Muscle of arm (tissue), 14 donors: ENCODE measurements around the gene METTL3. TPM values are rescaled to one million over a fixed set of nuclear protein-coding genes. Genes with fewer than 3 reads are reported as not detected.
"Not testable (repeated sequence)": the region's sequence is repeated elsewhere in the genome, so short reads cannot be mapped to it uniquely, and the experiment has no call there.

Experiments used
- DNase-seq: peaks from one replicate; pipeline ENCODE4 v3.0.0-alpha.2; 2013
- long read RNA-seq, 11 donors: transcript quantifications; one replicate each; lab custom pipeline, GENCODE V29; 2026
- polyA plus RNA-seq, 12 donors: library from polyadenylated mRNA; unstranded; fragments of 120-200 nt; gene quantifications; one replicate each; pipeline ENCODE4 v1.2.1, GENCODE V29; 2013; ENCODE audit not compliant: insufficient read length in 12 of 12

Gene METTL3
- polyA plus RNA-seq = 10 to 100 TPM in 11 of 12 donors, not detected in 1; 32.5 to 70.8 (median 48.6) TPM
- long read RNA-seq, donor 1, partial matches to known transcripts = 13 of 22 reads
- long read RNA-seq, donor 1, other reads (novel, unspliced or antisense) = 0 of 22 reads
- long read RNA-seq, donor 2, transcript METTL3-201 (11 exons, 2,015 nt) = major isoform, 6 of 25 reads
- long read RNA-seq, donor 2, partial matches to known transcripts = 13 of 25 reads
- long read RNA-seq, donor 2, other reads (novel, unspliced or antisense) = 5 of 25 reads
- long read RNA-seq, donor 3, partial matches to known transcripts = 8 of 10 reads
- long read RNA-seq, donor 3, other reads (novel, unspliced or antisense) = 0 of 10 reads
- long read RNA-seq, donor 4, transcript METTL3-201 (11 exons, 2,015 nt) = major isoform, 7 of 15 reads
- long read RNA-seq, donor 4, partial matches to known transcripts = 6 of 15 reads
- long read RNA-seq, donor 4, other reads (novel, unspliced or antisense) = 0 of 15 reads
- long read RNA-seq, donor 5, transcript METTL3-201 (11 exons, 2,015 nt) = major isoform, 8 of 18 reads
- long read RNA-seq, donor 5, partial matches to known transcripts = 6 of 18 reads
- long read RNA-seq, donor 5, other reads (novel, unspliced or antisense) = 0 of 18 reads
- long read RNA-seq, donor 6, partial matches to known transcripts = 0 of 8 reads
- long read RNA-seq, donor 6, other reads (novel, unspliced or antisense) = 0 of 8 reads
- long read RNA-seq, donor 7, partial matches to known transcripts = 11 of 17 reads
- long read RNA-seq, donor 7, other reads (novel, unspliced or antisense) = 0 of 17 reads
- long read RNA-seq, donor 8, transcript METTL3-201 (11 exons, 2,015 nt) = minor isoform, 5 of 31 reads
- long read RNA-seq, donor 8, transcript METTL3-207 (3 exons, 1,553 nt) = major isoform, 7 of 31 reads
- long read RNA-seq, donor 8, partial matches to known transcripts = 11 of 31 reads
- long read RNA-seq, donor 8, other reads (novel, unspliced or antisense) = 6 of 31 reads
- long read RNA-seq, donor 9, transcript METTL3-201 (11 exons, 2,015 nt) = major isoform, 6 of 6 reads
- long read RNA-seq, donor 9, partial matches to known transcripts = 0 of 6 reads
- long read RNA-seq, donor 9, other reads (novel, unspliced or antisense) = 0 of 6 reads
- long read RNA-seq, donor 10, partial matches to known transcripts = 8 of 19 reads
- long read RNA-seq, donor 10, other reads (novel, unspliced or antisense) = 0 of 19 reads
- long read RNA-seq, donor 11, transcript METTL3-201 (11 exons, 2,015 nt) = major isoform, 6 of 22 reads
- long read RNA-seq, donor 11, partial matches to known transcripts = 14 of 22 reads
- long read RNA-seq, donor 11, other reads (novel, unspliced or antisense) = 0 of 22 reads

DNA sequence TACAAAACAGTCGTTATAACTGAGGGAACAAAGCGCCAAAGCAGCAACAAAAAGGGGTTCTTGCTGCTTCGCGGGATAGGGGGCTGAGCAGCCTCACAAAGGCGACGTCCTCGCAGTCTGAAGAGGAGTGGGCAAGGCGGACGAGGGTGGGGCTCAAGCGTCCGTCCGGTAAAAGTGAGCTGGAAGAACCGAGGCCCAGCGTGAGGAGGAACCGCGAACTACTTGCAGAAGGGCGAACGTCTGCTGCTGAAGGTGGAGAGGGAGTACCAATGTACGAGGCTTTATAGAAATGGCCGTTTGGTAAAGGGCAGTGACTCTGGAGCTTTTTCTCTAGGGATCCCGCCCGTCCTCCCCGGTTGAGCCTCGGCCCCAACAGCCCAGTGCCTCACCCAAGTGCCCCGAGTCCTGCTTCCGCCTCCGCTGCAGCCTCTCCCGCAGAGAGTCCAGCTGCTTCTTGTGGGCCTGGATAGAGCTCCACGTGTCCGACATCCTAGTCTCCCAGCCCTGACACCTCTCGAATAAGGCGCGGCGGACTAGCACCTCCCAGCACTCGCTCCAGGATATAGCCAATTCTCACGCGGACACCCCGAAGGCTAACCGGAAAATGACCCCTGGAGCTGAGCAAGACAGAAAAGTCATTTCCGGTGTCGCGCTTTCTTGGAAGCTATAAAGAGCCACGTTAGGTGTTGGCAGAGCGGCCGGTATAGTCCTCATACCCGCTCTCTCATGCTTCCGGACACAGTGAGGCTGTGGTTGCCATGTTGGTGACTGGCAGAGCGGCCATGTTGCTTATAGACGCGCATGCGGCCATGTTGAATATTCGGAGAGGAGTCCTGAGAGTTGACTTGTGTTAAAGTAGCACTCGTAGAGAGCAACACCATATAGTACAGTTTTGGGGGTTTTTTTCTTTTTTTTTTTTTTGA is at the start of gene METTL3:
METTL3 (minus strand) TSS at position 606 of the 923 bp plus-strand sequence; CDS start at position 489, 117 bp downstream.
- DNase-seq = peak; percentile 99

- no peak for DNase-seq
These were observed 47.6 kb upstream of the METTL3 start for GRCh38 chr14:21558703-21559170.

DNA sequence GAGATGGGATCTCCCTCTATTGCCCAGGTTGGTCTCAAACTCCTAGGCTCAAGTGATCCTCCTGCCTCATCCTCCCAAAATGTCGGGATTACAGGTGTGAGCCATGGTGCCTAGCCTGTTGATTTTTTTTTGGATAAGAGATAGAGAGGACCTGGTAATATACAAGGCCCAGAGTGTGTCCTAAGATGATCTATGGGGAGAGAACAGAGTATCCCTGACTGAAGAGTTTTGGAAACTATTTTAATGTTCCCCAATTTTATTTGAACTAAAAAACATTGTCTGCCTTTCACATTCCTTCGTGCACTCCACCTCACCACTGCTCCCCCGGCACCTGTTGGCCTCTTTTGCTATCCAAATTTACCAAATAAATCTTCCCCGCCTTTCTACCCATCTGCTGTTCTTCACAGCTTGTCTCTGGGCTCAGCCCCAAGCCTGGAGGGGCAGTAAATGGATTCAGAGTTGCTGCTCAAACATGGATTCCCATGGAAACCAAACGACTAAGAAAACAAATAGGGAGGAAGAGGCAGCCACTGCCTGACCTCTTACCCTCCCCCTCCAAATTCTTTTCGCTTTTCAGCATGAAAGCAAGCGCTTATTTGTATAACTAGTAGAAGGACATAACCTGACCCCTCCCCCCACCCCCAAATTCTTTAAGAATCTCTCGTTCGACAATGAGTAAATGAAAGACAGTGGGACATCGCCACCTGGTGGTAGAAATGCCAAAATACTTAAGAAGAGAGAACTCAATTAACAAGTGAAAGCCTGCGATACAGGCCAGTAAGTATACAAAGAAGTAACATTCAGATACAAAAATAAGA is 46.2 kb upstream of the METTL3 start:
- DNase-seq = peak; percentile 94

DNA sequence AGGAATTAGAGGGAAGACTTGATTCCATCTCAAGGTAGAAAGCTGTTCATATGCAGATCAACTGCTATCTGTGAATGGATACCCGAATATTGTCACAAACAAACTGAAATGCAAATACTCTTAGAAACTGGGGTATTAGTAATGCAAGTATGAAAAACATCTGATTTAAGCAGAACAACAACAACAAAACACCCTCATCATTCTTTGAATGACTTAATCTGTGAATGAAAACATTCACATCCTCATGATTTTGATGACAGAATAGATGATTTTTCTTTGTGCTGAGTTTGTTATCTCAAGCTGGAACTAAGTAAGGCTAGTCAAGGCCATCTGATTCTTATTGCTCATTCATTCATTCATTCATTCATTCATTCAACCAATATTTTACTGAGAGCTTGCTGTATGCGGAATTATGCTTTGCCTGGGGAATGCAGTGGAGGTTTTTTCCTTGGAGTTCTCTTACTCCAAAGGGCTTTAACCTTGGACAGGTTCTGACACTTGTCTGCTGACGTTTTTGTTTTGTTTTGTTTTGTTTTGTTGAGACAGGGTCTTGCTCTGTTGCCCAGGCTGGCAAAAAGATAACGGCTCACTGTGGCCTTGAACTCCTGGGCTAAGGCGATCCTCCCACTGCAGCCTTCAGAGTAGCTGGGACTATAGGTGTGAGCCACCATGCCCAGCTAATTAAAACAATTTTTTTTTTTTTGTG is 45.4 kb upstream of the METTL3 start:
- no peak for DNase-seq

- DNase-seq = no peak
These were observed 42.1 kb upstream of the METTL3 start for GRCh38 chr14:21553266-21553665.

GRCh38 chr14:21544588-21544987 is 33.4 kb upstream of the METTL3 start:
- not testable (repeated sequence) for DNase-seq

DNA sequence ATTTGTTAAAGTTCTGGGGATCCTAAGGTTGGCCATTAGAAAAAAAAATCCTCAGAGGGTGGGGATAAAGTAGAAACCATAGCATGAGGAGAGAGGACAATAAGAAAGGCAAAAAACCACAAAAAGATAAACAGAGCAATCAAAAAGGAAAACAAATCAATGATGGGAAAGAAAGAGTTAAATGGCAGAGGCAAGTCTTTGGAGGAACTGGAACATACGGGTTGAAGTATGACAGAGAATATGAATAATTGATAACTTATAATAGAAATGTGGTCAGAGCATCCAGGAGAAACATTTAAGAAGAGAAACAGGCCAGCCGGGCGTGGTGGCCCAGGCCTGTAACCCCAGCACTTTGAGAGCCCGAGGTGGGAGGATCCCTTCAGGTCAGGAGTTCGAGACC is 32.8 kb upstream of the METTL3 start:
- DNase-seq = no peak

DNA sequence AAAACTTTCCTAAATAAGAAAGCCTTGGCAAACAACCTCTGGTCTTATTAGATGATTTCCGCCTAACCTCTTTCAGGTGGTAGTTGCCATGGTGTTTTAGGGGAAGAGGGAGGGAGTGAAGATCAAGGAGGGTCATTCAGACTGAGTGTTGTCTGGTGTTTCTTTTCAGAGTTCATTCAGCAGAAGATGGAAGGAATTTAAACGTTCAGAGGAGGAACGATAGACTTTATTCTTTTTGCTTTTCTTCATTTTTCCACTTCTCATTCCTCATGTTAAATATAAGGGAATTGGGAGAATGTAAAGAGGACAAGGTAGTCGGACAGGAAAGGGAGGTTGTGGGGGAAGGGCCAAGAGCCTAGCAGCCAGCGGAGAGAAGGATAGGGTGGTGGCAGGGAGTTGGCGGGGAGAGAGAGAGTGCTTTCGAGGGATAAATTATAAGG is 32.4 kb upstream of the METTL3 start:
- no peak for DNase-seq

DNA sequence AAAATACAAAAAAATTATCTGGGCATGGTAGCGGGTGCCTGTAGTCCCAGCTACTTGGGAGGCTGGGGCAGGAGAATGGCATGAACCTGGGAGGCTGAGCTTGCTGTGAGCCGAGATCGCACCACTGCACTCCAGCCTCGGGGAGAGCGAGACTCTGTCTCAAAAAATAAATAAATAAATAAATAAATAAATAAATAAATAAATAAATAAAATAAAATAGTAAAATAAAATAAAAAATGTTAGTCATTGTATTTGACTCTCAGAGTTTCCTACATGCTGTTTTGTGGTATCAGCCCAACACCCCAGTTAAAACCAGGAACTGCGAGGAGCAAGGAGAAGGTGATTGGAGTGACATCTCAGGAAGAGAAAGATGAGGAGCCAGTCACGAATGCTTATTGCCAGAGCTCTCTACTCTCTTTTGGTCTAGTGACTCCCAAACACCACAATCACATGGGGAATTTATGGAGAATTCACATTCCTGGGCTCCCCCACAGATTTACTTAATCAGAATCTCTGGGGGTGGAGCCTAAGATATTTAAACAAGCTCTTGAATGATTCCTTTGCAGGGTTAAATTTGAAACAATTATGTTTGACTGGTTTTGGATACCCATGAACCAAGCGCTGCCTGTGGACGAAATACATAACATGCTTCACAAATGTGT is 30.4 kb upstream of the METTL3 start:
- DNase-seq = no peak

DNA sequence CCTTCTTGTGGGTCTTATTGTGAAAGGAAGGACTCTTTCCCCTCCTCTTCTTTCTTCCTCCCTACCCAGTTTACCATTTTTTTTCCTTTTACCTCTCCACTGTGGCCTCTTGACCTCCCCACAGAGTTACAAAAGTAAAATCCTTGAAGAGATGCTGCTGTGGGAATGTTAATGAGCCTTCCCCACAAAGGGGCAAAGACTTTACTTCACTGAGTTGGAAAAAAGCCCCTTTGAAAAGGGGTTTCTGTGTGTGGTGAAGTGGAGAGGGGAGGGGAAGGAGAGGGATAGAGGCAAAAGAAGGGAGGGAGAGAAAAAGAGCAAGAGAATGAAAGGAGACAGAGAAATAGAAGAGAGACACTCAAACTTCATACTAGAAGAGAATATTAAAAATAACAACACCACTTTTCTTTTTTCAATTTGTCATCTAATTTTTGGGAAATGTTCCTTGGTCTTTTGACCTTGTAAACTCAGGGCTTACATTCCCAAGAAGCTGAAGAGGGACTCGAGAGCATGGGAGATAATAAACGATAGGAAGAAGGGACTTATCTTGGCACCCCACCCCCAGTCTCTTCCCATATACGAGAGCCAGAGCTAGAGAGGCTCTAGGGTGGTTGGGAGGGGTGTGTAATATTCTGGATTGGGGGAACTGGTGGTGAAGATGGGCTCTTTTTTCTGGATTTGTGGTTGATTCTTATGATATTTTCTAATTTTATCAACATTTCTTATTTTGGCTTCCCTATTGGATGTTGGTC is 28.2 kb upstream of the METTL3 start:
- DNase-seq = no peak

DNA sequence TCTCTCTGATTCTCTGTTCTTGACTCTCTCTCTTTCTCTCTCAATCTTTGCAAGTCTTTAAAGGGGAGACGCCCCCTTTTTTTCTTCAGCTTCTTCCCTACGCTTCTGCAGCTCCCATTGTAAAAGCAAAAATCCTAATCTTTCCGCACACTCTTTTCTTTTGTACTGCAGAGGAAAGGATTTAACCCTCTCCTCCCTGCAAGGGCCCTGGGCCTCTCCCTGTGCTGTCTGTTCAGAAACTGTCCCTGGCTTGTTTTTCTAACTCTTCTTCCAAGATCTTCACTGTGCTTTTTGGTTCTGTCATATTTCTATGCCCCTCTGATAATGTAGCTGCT is 25.9 kb upstream of the METTL3 start:
- DNase-seq = no peak

DNA sequence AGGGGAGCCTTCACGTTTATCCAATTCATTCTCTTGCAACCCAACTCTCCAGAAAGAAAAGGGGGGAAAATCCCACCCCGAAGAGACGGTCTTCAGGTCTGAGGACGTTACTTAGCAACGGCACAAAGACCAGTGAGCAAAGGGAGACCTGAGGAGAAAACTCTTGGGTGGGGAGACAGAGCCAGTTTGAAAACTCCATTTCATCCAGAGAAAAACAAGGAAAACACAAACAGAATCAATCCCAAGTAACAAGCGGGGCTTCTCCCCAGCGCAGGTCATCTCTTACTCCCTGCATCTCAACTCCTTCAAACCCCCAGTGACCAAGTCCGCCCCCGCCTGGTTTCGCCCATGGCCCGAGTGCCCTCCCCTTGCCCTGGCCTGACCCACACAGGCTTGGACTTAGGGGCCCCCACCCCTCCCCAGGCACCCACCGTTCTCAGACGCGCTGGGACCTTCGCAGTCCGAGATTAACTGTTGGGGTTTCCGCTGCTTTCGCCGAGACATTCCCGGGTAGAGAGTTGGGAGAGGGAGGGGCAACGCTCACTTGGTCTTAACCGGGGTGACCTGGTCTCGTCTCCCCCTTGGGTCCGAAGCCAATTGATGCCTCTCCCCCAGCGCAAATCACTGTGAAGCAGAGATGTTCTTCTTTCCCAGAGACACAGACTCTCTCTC is 25.4 kb upstream of the METTL3 start:
- DNase-seq = peak; percentile 31

GRCh38 chr14:21535545-21536417 is 24.6 kb upstream of the METTL3 start:
- no peak for DNase-seq

GRCh38 chr14:21534576-21534975 is 23.4 kb upstream of the METTL3 start:
- DNase-seq = no peak

DNA sequence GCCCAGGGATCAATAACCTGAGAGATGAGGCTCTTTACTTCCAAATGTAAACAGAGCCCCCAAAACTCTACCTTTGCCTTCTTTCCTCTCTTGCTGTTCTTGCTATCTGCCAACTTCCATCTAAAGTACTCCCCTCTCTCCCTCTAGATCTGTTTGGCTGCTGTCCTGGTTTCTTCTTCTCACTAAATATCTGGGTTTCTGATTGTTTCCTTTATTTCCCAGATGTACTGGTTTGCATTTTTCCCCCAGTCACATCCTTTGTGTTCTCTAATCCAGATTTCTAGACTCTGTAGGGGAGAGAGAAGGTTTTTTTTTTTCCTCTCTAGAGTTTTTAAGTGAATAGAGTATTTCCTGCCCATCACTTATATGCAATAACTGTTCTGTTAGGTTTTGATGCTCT is 22.2 kb upstream of the METTL3 start:
- no peak for DNase-seq

DNA sequence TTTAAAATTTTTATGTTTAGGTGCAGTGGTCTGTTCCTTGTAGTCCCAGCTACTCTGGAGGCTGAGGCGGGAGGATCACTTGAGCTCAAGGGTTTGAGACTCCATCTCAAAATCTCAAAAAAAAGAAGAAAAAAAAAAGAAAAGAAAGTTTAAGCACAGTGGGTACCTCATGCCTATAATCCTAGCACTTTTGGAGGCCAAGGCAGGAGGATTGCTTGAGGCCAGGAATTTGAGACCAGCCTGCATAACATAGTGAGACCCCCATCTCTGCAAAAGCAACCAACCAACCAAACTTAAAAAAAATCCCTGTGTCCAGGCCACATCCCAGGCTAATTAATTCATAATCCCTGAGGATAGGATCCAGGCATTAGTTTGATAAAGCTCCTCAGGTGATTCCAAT is 18.4 kb upstream of the METTL3 start:
- no peak for DNase-seq
